HG03520 (cell line): ENCODE results near the gene AATK.

Experiments
- ATAC-seq: cut with Tn5 transposase; IDR thresholded peaks from one replicate; pipeline ENCODE4 v1.9.1; 2021; ENCODE audit warnings: mild to moderate bottlenecking, moderate library complexity; ENCODE audit not compliant: unreplicated experiment

AATK gene

DNA sequence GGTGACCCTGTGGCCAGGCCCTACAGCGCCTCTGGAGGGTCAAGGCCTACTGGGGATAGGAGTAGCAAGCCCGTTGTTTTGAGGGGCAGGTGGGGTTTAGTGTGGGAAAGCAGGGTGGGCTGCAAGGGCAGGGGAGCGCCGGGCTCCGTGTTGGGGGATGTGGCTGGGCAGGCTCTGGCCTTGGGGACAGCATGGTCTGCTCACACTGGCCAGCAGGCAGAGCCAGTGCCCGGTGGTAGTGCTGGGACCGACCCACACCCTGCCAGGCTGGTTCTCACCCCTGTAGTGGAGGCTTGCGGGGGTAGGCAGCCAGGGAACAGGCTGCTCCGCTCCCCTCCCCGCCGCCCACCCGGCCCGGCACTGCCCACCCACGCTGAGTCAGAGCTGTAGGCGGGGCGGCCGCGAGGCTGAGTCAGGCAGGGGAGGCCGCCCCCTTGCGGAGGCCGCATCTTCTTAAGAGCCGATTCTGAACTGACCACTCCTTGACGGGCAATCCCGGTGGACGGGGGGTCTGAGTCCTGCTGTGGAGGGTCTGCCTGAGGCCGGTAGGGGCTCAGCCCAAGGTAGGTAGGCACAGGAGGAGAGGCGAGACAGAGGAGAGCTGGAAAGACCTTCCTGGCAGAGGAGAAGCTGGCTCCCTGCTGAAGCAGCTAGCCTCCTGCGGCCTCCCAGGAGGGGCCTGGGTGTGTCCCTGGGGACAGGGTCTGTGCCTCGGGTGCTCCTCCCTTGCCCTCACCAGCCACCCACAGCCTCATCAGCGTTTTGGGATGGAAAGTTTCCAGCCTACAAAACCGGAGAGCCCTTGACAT, 68.7 kb downstream of the AATK start:
- no peak for ATAC-seq

DNA sequence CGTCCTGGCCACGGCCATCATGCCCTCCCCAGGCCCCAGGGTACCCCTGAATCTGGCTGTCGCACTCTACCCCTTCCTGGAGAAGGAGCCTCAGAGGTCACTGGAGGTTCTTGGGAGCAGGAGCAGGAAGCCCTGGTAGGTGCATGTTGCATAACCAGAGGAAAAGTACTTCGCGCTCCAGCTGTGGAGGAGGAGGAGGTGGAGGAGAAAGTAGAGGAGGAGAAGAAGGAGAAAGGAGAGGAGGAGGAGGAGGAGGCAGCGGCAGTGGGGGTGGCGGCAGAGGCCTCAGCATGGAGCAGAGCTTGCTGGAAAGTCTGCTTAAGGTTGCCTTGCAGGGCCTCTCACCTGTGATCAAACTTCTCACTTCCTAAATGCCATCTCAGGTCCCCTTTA, 69.3 kb downstream of the AATK start:
- ATAC-seq: no peak

DNA sequence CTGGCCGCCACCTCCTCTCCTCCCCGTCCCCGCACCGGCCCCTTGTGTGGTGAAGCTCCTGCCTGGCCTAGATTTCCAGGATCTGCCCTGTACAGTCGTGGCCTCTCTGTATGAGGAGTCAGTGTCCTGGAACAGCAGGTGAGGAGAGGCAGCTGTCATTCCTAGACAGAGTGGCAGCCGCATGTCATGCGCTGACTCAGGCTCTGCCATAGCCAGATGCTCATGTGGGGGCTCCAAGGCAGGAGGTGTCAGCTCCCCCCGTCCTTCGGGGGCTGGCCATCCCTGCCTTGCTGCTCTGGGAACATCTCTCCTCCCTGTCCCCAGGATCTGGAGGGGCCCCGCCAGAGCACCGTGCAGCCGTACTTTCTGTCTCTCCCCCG, 70.6 kb downstream of the AATK start:
- no peak for ATAC-seq

DNA sequence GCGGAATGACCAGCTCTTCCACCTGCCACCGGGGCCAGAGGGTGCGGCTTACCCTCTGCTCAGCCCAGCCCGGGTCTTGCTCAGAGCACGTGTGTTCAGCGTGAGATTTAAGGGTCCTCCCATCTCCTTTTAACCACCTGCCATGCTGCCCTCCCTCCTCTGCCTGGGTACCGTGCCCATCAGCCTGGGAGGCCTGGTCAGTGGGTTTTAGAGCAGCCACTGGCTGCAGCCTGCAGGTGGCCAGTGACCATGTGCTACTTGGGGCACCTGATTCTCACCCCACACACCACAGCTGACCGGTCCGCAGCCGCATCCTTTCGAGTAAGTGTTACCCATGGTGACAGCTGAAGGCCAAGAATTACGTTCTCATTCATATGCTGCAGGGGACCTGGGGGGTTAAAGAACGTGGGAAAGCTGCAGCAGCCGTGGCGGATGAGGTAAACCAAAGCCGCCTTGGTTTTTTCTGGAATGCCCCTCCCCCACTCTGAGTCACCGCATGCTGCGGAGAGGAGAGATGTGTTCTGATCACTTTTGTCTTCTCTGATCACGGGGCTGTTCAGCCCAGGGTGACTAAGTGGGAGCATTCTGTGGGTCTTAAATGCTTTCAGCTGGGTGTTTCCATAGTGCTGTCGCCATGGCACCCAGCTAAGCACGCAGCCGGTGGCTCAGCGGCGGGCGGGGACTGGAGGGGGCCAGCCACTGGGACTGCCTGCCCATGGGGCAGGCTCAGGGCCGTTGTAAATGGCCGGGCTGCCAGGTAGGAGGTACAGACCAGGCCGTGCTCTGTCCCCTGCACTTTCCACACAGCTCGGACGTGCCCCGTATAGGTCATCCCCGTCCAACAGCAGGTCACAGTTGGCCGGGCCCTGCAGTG, 71.3 kb downstream of the AATK start:
- ATAC-seq: no peak

DNA sequence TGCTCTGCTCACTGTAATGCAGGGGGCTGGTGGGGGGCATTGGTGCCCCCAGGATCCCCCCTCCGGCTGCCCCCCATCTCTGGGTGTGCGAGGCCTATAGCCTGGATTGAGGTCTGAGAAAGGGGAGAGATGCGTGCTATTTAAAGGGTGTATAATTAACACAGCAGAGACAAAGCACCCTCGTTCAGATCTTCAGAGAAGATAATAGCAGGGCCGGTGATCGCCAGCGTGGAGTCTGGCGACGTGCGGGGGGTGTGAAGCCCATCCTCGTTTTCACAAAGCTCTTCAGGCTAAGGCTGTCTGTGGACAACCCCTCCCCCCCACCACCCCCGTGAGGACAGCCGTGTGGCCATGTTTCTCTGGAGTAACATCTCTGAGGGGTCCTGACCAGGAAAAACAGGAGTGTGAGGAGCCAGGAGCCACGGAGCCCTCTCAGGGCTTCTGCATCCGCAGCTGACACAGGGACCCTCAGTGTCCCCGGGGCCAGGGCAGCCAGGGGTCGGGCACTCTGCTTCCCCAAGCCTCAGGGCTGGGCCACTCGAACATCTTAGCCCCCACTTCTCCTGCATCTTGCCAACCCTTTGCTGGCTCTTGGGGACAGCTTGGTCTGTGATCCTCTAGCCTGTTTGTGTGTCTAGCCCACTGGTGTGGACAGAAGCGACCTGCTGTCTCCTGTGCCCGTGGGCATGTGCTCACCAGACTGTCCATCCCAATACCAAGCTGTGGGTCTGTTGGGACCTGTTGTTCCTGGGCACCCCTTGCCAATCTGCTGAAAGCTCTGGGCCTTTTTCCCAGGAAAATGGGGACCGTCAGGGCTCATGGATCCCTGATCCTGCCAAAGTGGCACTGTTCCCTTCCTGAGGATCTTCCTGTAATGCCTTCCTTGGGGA, 72.2 kb downstream of the AATK start:
- no peak for ATAC-seq

DNA sequence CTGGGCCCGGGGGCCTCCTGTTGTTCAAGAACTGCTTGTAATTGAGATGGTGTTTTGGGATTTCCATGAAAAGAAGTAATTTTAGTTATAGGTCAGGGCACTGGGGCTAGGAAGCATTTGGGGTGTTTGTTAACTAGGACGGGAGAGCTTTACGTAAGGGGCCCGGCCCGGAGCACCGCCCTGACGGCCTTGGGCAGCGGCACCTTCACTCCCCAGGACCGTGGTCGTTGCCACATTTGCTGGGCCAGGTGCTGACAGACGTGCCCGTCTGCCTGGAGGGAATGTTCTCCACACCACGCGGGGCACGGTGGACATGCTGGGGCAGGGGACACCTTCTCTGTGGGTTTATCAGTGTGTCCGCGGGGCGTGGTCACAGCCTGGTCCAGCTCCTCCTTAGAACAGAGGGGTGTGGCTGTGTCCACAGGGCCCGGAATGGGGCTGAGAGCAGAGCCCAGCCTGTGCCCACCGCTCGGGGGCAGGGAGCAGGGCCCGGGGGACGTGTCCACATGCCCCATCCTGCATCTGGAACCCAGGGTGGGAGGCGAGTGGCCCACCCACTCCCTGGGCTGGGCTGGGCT, 73.4 kb downstream of the AATK start:
- ATAC-seq: no peak

DNA sequence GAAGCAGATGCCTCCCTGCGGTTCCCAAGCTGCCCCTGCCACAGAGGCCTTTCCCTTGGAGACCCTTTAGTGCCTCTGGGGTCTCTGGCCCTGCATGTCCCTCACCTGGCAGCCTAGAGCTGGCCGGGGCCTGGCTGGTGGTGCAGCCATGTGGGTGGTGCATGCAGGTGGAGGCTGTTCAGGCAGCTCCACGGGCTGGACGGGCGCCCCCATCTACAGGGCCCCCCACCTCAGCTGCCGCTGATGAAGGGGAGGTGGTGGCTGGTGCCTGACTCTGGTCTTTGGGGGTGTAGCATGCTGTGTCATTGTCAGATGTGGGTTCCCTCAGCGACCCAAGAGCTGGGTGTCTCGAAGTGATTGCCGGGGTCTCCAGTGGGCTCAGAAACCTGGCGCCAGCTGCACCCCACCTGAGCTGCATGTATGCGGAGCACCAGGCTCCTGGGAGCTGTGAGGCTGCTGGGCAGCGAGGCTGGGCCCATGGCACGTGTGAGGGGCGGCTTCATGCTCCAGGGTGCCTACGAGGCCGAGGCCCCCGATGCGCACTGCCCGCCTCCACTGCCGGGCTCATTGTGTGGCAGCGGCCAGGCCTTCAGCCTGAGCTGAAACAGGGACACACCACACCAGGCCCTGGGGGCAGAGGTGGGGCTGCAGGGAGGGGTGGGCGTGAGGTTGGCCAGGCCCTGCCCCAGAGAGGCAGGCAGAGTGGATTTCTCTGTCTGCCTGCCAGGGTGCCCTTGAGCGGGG, 74.1 kb downstream of the AATK start:
- no peak for ATAC-seq

DNA sequence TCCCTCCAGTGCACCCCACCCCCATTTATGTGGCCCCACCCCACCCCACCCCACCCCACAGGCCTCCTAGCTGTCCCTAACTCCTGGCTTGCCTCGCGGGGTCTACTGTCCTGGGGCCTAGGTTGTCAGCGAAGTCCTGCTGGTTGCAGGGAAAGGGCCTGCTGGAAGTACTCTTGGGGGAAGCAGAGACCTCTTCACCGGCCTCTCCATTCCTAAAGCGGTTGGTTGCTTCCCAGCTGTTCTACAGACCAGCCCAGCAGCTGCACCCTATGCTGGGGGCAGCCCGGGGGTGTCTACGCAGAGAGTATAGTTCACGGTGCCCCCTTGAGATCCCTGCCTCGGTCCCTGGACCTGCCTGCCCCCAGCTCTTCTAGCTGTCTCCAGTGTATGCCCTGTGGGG, 74.9 kb downstream of the AATK start:
- no peak for ATAC-seq

DNA sequence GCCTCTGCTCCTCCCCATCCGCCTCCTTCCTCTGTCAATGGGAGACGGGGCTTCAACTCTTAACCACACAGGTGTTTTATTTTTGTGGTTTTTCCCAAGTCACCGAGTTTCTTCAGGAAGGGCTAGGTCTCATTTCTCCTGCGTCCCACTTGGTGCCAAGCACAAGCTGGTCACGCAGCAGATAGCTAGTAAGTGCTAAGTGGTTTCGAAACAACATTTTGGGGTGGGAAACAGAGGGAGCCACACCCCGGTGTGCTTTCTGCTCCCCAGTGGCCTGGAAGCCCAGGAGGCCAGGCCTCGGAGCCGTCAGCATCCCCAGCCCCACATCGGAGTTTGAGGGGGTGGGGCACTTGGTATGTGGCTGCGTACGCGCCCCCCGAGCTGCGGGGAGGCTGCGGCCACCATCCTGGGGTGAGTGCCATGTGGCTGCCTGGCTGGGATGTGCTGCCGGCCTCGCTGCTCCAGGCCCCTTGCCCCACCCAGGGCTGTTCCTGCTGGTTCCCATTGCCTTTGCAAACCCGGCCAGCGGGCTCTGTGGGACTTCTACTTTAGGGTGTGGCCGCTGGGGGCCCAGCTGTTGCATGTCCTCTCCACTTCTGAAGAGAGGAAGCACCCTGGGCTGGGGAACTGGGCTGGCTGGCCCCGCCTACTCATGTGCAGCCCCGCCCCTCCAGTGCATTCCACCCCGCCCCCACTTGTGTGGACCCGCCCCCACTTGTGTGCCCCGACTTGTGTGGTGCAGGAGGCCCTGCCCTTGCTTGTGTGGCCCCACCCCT, 75.5 kb downstream of the AATK start:
- no peak for ATAC-seq

DNA sequence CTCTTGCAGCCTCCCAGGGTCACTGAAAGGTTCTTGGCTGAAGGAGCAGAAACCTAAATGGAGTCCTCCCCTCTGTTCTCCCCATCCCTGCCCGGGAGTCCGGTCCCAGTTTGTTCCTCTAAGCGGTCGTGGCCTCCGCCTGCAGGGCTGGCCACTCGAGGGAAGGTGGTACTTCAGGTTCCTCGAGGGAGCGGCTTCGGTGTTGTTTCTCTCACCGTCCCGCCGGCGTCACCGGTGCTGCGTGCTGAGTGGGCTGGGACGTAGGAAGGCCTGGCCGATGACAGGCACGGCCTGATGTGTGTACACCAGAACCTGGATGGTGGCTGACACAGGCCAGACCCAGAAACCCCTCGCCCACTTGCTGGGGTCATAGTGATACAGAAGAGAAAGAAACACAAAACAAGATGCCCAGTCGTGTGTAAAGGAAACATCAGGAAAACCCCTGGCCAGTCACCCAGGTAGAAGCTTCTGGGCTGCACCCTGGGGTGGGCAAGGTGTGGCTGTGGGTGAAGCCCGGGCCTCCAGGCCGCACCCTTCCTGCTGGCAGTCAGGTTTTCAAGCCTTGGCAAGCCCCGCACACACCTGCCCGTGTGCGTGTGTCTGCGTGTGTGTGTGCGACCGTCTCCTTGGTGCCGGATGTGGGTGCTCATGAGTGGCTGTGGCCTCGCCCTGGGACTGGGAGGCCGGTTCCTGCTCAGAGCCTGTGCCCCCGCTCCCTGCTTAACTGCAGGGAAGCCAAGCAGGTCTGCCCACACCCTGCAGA, 79.1 kb downstream of the AATK start:
- ATAC-seq: no peak

DNA sequence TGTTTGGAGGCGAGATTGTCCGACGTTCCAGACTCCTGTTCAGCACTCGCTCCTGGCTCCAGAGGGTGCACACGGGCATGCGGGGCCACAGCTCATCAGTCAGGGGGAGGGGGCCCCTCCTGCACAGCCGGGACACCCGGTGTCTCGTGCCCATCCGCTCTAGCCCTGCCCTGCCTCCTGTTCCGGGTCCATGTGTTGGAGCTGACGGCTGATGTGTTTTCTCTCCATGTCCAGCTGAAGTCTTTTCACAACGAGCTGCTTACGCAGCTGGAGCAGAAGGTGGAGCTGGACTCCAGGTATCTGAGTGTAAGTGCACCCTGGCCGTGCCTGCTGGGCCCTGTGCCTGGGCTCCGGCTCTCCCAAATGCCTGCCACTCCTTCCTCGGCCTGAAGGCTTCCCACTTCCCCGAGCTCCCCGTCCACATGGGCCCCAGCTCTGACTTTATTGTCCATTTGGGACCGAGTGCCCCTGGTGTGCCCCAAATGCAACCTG, 80.6 kb downstream of the AATK start:
- ATAC-seq: no peak

DNA sequence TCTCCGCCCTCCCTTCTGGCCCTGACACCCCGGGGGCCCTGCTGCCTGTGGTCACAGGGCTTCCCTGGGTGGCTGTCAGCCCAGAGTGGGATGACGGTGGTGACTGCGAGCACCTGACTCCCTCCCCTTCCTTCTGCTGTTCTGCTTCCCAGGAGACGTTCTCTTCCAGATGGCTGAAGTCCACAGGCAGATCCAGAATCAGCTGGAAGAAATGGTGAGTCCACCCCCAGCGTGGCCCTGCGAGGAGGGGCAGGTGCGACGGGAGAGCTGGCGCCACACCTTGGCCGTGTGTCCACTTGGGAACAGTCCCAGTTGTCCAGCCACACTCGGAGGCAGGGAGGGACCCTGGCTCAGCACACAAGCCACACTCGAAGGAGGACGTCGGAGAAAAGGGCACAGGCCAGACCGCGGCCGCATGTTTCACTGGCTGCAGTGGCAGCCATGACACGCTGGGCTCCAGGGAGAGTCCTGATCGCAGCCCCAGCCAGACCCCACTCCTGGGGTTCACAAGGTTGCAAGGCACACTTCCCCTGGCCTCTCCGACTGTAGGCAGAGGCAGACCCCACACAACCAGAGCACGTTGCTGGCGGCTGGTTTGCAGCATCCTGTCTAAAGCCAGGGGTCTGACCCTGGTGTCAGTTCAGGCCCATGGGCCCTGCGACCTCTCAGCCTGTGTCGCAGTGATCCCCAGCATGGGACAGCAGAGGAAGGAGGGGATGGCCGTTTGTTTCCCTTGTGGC, 81.2 kb downstream of the AATK start:
- ATAC-seq: no peak

DNA sequence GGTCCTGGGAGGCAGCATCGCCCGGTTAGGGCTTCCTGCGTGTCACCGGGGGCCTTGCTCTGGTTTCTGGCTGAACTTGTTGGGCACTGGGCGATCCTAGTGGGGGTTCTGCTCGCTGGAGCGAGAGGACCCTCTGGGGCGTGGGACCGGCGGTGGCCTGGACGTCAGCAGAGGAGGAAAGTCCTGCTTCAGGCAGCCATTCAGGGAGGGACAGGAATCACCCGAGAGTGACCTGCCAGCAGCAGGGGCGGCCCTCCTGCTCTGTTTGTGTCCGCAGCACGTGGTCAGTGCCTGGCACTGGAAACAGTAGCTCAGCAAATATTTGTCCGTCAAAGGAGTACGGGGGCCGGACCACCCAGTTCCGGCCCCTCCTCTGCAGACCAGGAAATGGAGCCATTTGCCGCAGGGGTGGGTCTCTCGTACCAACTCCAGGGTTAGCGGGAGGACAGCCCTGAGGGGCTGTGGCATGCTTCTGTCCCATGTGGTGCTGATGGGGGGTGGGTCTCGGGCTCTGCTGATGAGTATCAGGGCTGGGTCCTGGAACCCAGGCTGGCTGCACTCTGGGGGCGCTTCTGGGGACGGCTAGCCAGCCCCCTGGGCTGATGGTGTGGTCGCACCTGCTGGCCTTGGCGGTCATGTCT, 82.8 kb downstream of the AATK start:
- no peak for ATAC-seq

DNA sequence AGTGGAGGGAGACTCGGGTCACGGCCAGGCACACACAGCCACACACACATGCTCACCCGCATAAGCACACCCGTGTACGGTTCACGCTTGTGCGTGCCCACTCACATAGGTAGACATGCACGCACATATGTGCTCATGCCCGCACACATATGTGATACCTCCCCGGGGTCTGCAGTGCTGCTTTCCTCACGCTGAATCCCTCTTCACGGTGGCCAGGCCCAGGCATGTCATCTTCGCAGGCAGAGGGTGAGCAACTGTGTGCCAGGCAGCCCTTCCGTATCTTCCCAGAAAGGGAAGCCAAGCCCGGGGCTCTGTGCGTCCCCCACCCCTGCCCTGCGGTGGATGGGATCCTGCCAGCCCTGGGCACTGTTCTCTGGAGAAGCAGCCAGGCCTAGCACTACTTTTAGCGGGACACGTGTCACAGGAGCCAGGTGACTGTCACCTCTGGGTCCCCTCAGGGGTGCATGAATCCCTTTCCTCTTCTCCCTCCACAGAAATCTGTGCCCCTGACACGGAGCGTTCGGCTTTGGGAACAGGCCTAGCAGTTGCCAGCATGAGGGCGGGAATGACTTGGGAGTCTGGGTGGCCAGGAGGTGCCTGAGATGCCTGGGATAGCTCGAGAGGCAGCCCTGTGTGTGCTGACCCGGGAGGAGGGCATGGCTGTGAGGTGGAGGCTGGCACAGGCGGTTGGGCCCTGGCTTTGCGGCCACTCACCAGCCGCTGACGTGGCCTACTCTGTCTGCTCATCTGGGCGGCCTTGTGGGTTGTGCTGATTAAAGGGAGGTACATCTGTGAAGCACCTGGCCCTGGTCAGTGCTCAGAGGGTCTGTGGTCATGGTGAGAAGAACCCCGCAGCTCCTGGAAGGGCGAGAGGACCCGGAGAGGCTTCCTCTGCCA, 83.6 kb downstream of the AATK start:
- ATAC-seq: no peak

DNA sequence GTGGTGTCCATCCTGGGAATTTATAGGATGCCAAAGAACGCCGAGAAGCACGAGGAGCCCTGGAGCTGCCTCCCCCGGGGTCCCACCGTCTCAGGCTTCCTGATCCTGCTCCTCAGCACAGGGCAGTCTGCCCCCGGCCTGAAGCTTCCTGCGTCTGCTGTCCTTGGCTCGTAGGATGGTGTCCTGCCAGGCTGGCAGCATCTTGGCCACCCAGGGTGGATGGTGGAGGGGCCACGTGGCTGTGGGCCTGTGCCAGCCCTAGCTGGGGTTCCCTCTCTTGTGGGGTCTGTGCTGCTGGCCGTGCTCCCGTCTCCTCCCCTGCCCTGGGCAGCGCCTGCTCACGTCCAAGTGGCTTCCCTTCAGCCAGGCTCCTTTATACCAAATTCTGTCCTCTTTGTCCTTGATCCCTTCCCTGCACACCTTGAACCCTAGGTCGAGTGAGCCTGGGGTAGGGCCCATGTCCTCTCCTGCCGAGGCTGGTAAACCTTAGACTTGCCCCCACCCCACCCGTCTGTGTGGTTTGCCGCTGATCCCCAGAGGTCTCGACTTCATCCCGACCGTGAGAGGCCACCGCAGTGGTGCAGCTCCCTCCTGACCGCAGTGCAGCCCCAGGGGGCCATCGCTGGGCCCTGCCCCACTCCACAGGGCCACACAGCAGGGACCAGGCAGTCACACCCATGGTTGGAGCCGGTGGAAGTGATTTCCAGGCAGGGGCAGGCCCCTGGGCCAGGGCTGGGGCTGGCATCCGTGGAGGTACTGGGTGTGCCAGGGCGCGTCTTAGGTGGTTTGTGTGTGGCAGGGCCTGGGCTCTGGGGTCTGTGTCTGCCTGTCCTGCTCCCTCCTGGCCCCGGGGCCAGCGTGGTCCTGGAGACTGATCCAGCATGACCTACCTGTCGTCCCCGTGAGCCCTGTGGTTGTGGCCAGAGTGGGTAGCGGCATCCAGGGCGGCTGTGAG, 84.5 kb downstream of the AATK start:
- ATAC-seq: no peak
